Measurements from ENCODE around the gene GNAS-AS1. TPM values are rescaled to one million over a fixed set of nuclear protein-coding genes. Genes with fewer than 3 reads are reported as not detected.
"Not testable (repeated sequence)": the region's sequence is repeated elsewhere in the genome, so short reads cannot be mapped to it uniquely, and the experiment has no call there.

The GNAS-AS1 gene
- total RNA-seq, 1 donor from 2014 or later: 1.5 TPM

- no peak for DNase-seq (ENCODE audit: extremely low spot score, unreplicated experiment)
- H3K27ac Mint-ChIP-seq (ENCODE audit: unreplicated experiment): no peak overlapping the region
- peaks cover 13% of the 10 kb centered on the region for H3K4me1 Mint-ChIP-seq (ENCODE audit: unreplicated experiment)
- H3K36me3 Mint-ChIP-seq (ENCODE audit: unreplicated experiment): no peaks in the 10 kb centered on the region
- H3K9me3 Mint-ChIP-seq (ENCODE audit: unreplicated experiment): no peaks in the 10 kb centered on the region
- TF ChIP-seq CTCF (IDR thresholded peaks at IDR 0.05): no peak
- H3K27me3 Mint-ChIP-seq (ENCODE audit: unreplicated experiment): no peaks in the 10 kb centered on the region
- no peak overlapping the region for H3K4me3 Mint-ChIP-seq (ENCODE audit: unreplicated experiment)
Observed at GRCh38 chr20:58822149-58822548, 28.6 kb downstream of the GNAS-AS1 start.

DNA sequence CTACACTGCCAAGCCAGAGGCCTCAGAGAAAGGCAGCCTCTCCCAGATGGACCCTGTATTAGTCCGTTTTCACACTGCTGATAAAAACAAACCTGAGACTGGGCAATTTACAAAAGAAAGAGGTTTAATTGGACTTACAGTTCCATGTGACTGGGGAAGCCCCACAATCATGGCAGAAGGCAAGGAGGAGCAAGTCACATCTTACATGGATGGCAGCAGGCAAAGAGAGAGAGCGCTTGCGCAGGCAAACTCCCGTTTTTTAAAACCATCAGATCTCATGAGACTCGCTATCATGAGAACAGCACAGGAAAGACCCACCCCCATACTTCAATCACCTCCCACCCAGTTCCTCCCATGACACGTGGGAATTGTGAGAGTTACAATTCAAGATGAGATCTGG, 30.2 kb downstream of the GNAS-AS1 start:
- H3K4me1 Mint-ChIP-seq (ENCODE audit: unreplicated experiment): peaks cover 13% of the 10 kb centered on the region
- not testable (repeated sequence) for H3K36me3 Mint-ChIP-seq (ENCODE audit: unreplicated experiment); DNase-seq (ENCODE audit: extremely low spot score, unreplicated experiment); H3K9me3 Mint-ChIP-seq (ENCODE audit: unreplicated experiment); H3K27me3 Mint-ChIP-seq (ENCODE audit: unreplicated experiment); H3K27ac Mint-ChIP-seq (ENCODE audit: unreplicated experiment); H3K4me3 Mint-ChIP-seq (ENCODE audit: unreplicated experiment)

DNA sequence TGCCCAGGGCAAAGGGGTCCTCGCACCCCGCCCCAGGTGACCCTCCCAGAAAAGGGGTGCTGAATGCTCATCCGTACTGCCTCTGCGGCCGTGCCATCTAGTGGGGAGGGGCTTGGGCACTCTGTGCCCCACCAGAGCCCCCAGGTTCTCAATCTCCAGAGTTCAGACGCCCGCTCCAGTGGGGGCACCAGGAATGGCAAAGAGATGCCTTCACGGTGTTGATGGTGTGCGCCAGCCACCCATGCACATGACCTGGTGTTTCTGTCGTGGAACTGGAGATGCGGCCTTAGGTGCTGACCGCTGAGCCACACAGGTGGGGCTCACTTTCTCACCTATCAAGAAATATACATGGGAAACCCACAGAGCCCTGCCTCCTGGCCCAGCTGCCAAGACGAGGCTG, 30.8 kb downstream of the GNAS-AS1 start:
- H3K4me1 Mint-ChIP-seq (ENCODE audit: unreplicated experiment): peaks cover 13% of the 10 kb centered on the region
- TF ChIP-seq CTCF (IDR thresholded peaks at IDR 0.05): no peak
- DNase-seq (ENCODE audit: extremely low spot score, unreplicated experiment): no peak
- no peak overlapping the region for H3K27ac Mint-ChIP-seq (ENCODE audit: unreplicated experiment)
- H3K27me3 Mint-ChIP-seq (ENCODE audit: unreplicated experiment): no peaks in the 10 kb centered on the region
- H3K4me3 Mint-ChIP-seq (ENCODE audit: unreplicated experiment): no peak overlapping the region
- no peaks in the 10 kb centered on the region for H3K9me3 Mint-ChIP-seq (ENCODE audit: unreplicated experiment)
- no peaks in the 10 kb centered on the region for H3K36me3 Mint-ChIP-seq (ENCODE audit: unreplicated experiment)

DNA sequence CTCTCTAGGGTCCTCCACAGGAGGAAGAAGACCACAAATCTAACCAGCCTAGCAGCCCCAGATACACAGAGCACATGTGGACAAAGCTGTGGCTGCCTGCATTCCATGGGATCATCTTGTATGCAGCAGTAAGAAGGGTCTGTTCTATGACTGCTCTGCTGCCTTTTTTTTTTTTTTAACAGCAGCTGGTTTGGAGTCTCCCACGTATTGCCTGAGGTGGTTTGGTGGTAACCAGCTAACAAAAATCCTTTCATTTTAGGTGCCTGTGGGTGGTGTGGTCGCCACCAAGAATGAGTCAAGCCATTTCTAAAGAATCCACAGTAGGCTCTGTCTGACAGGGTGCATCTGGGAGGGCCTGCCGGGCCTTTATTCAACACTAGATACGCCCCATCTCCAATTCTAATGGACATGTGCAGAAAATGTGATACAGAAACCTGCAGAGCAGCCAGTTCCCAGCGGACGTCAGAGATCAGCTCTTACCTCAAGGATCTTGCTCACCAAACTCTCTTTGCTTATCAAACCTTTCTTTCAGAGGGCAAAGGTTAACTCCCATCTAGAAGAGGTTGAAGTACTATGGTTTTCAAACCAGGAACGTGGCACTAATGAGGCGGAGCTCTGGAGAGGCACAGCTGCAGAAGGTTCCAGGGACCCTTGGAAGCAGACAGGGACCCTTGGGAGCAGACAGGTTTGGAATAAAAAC, 32.0 kb downstream of the GNAS-AS1 start:
- H3K9me3 Mint-ChIP-seq (ENCODE audit: unreplicated experiment): no peaks in the 10 kb centered on the region
- H3K4me3 Mint-ChIP-seq (ENCODE audit: unreplicated experiment): no peak overlapping the region
- peak overlapping the region; percentile 76 for H3K27ac Mint-ChIP-seq (ENCODE audit: unreplicated experiment)
- H3K36me3 Mint-ChIP-seq (ENCODE audit: unreplicated experiment): no peaks in the 10 kb centered on the region
- no peak for TF ChIP-seq CTCF (IDR thresholded peaks at IDR 0.05)
- no peak for DNase-seq (ENCODE audit: extremely low spot score, unreplicated experiment)
- H3K27me3 Mint-ChIP-seq (ENCODE audit: unreplicated experiment): peaks cover under 1% of the 10 kb centered on the region
- peaks cover 13% of the 10 kb centered on the region for H3K4me1 Mint-ChIP-seq (ENCODE audit: unreplicated experiment)

DNA sequence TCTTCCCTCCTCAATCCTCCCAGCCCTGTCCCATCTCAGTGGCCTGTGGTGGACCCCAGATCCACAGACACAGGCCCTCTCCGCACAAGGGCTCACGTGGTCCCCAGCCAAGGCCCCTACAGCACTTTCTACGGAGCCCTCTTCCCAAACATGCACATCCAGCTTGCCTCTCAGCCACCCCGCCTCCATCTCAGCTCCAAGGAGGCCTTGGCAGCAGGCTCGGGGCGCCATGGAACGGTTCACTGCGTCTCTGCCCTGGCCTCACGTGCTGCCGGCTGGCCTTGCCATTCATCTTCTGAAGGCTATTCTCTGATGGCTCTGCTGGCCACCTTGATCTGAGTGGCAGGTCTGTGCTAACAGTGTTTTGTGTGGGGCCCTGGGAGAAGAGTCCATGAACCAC, 33.0 kb downstream of the GNAS-AS1 start:
- no peak for TF ChIP-seq CTCF (IDR thresholded peaks at IDR 0.05)
- no peak overlapping the region for H3K4me3 Mint-ChIP-seq (ENCODE audit: unreplicated experiment)
- H3K27me3 Mint-ChIP-seq (ENCODE audit: unreplicated experiment): peaks cover 3% of the 10 kb centered on the region
- no peak overlapping the region for H3K27ac Mint-ChIP-seq (ENCODE audit: unreplicated experiment)
- no peak for DNase-seq (ENCODE audit: extremely low spot score, unreplicated experiment)
- H3K4me1 Mint-ChIP-seq (ENCODE audit: unreplicated experiment): peaks cover 13% of the 10 kb centered on the region
- H3K36me3 Mint-ChIP-seq (ENCODE audit: unreplicated experiment): no peaks in the 10 kb centered on the region
- no peaks in the 10 kb centered on the region for H3K9me3 Mint-ChIP-seq (ENCODE audit: unreplicated experiment)

All from osteocyte (in vitro differentiated cells).